Thyroid gland (tissue), 4 donors: ENCODE results near the gene TECPR2.

Source experiments
- POLR2A ChIP-seq, 2 donors: fragments of 450-650 bp; IDR thresholded peaks; one replicate each; pipeline ENCODE4 v1.6.1; 2017; ENCODE audit warnings: antibody characterized with exemption in 2 of 2, mild to moderate bottlenecking in 2 of 2, moderate library complexity in 1 of 2
- TF ChIP-seq, protein P1 (sequence below), 6 experiments: fragments of 200-600 bp in 3 of 6; fragments of 450-650 bp in 3 of 6; sonication (generic) in 3 of 6; IDR thresholded peaks; one replicate each; pipeline ENCODE4 v1.5.1; 2016 to 2019; ENCODE audit warnings: antibody characterized with exemption in 6 of 6, mild to moderate bottlenecking in 2 of 6, inconsistent platforms in 1 of 6, moderate library complexity in 1 of 6

DNA sequence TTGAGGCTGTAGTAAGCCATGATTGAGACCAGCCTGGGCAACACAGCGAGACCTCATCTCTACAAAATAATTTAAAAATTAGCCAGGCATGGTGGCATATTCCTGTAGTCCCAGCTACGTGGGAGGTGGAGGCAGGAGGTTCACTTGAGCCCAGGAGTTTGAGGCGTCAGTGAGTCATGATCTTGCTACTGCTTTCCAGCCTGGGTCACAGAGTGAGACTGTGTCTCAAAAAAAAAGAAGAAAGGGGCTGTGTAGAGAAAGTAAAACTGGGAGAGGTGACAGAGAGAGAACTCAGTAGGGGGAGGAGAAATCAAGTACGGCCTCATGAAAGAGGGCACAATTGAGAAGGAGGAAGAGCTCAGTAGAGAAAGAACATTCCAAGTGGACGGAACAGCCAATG is 12.4 kb downstream of the TECPR2 start:
- TF ChIP-seq, protein P1, sequence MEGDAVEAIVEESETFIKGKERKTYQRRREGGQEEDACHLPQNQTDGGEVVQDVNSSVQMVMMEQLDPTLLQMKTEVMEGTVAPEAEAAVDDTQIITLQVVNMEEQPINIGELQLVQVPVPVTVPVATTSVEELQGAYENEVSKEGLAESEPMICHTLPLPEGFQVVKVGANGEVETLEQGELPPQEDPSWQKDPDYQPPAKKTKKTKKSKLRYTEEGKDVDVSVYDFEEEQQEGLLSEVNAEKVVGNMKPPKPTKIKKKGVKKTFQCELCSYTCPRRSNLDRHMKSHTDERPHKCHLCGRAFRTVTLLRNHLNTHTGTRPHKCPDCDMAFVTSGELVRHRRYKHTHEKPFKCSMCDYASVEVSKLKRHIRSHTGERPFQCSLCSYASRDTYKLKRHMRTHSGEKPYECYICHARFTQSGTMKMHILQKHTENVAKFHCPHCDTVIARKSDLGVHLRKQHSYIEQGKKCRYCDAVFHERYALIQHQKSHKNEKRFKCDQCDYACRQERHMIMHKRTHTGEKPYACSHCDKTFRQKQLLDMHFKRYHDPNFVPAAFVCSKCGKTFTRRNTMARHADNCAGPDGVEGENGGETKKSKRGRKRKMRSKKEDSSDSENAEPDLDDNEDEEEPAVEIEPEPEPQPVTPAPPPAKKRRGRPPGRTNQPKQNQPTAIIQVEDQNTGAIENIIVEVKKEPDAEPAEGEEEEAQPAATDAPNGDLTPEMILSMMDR (IDR thresholded peaks at IDR 0.05) = no peak
- TF ChIP-seq POLR2A (IDR thresholded peaks at IDR 0.05) = no peak
